ENCODE measurements around the gene CHRNE.

The CHRNE gene

DNA sequence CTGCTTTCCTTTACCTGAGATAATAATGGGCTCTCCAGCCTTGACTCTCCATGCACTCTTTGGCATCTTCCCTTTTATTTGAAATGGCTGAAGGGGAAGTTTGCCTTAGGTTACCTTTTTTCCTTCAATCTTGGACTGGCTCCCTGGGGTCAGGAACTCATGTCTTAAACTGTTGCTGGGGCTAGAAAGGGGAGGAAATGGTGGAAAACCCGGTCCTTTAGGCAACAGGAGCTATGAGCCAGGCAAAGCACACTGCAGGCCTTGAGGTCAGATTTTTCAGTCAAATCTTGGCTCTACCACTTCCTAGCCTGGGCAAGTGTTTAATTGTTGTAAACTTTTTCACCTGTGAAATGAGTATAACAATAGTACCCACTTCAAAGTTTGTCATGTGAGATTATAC, 39.6 kb downstream of the CHRNE start:
- Histone ChIP-seq H4K20me1 (ENCODE audit: control insufficient read depth, insufficient read depth, low read depth, low read length) (no peaks in the 10 kb centered on the region), H3K4me2 (ENCODE audit: low read length) (no peak overlapping the region), H3K4me3 (ENCODE audit: low read length) (no peak overlapping the region), H3K79me2 (ENCODE audit: control insufficient read depth, low read length) (peaks cover 1% of the 10 kb centered on the region; the same call in 1 of the 2 replicates), H3F3A (ENCODE audit: control insufficient read depth, insufficient read depth) (no peaks in the 10 kb centered on the region), H3K9me3 (ENCODE audit: control insufficient read depth, insufficient read depth, low read length) (no peaks in the 10 kb centered on the region), H3K9me2 (replicated peaks; ENCODE audit: control insufficient read depth, low read length) (no peaks in the 10 kb centered on the region), H3K4me1 (ENCODE audit: control insufficient read depth, low read length) (no peaks in the 10 kb centered on the region), H3K27me3 (ENCODE audit: control insufficient read depth, low read length) (no peaks in the 10 kb centered on the region), H3K36me3 (ENCODE audit: control insufficient read depth, low read length) (no peaks in the 10 kb centered on the region; the same call in 1 of the 2 replicates), H3K27ac (ENCODE audit: low read depth, low read length) (no peak overlapping the region)
- TF ChIP-seq, protein P1, sequence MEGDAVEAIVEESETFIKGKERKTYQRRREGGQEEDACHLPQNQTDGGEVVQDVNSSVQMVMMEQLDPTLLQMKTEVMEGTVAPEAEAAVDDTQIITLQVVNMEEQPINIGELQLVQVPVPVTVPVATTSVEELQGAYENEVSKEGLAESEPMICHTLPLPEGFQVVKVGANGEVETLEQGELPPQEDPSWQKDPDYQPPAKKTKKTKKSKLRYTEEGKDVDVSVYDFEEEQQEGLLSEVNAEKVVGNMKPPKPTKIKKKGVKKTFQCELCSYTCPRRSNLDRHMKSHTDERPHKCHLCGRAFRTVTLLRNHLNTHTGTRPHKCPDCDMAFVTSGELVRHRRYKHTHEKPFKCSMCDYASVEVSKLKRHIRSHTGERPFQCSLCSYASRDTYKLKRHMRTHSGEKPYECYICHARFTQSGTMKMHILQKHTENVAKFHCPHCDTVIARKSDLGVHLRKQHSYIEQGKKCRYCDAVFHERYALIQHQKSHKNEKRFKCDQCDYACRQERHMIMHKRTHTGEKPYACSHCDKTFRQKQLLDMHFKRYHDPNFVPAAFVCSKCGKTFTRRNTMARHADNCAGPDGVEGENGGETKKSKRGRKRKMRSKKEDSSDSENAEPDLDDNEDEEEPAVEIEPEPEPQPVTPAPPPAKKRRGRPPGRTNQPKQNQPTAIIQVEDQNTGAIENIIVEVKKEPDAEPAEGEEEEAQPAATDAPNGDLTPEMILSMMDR (IDR thresholded peaks at IDR 0.05; ENCODE audit: low read depth, low read length, poor library complexity, severe bottlenecking), result no peak
- TF ChIP-seq EZH2phosphoT487 (IDR thresholded peaks at IDR 0.05; ENCODE audit: borderline replicate concordance, low read length), result no peak

GRCh38 chr17:4862720-4863119, 40.2 kb downstream of the CHRNE start:
- no peaks in the 10 kb centered on the region for H3K27me3 ChIP-seq (ENCODE audit: control insufficient read depth, low read length)
- H3K4me1 ChIP-seq (ENCODE audit: control insufficient read depth, low read length), result no peaks in the 10 kb centered on the region
- H3K4me2 ChIP-seq (ENCODE audit: low read length), result no peak overlapping the region
- H3K36me3 ChIP-seq (ENCODE audit: control insufficient read depth, low read length), result no peaks in the 10 kb centered on the region; the same call in 1 of the 2 replicates
- no peak overlapping the region for H3K4me3 ChIP-seq (ENCODE audit: low read length)
- no peaks in the 10 kb centered on the region for H3K79me2 ChIP-seq (ENCODE audit: control insufficient read depth, low read length)
- no peak overlapping the region for H3K27ac ChIP-seq (ENCODE audit: low read depth, low read length)
- no peaks in the 10 kb centered on the region for H3K9me2 ChIP-seq (replicated peaks; ENCODE audit: control insufficient read depth, low read length)
- no peaks in the 10 kb centered on the region for H3F3A ChIP-seq (ENCODE audit: control insufficient read depth, insufficient read depth)
- TF ChIP-seq EZH2phosphoT487 (IDR thresholded peaks at IDR 0.05; ENCODE audit: borderline replicate concordance, low read length), result no peak
- TF ChIP-seq, protein P1 (IDR thresholded peaks at IDR 0.05; ENCODE audit: low read depth, low read length, poor library complexity, severe bottlenecking), result no peak
- H4K20me1 ChIP-seq (ENCODE audit: control insufficient read depth, insufficient read depth, low read depth, low read length), result no peaks in the 10 kb centered on the region
- no peaks in the 10 kb centered on the region for H3K9me3 ChIP-seq (ENCODE audit: control insufficient read depth, insufficient read depth, low read length)

GRCh38 chr17:4861052-4861451, 41.8 kb downstream of the CHRNE start:
- no peaks in the 10 kb centered on the region for H3K9me2 ChIP-seq (replicated peaks; ENCODE audit: control insufficient read depth, low read length)
- no peaks in the 10 kb centered on the region for H3K9me3 ChIP-seq (ENCODE audit: control insufficient read depth, insufficient read depth, low read length)
- no peak overlapping the region for H3K4me2 ChIP-seq (ENCODE audit: low read length)
- TF ChIP-seq, protein P1 (IDR thresholded peaks at IDR 0.05; ENCODE audit: low read depth, low read length, poor library complexity, severe bottlenecking), result no peak
- no peak for TF ChIP-seq EZH2phosphoT487 (IDR thresholded peaks at IDR 0.05; ENCODE audit: borderline replicate concordance, low read length)
- H3F3A ChIP-seq (ENCODE audit: control insufficient read depth, insufficient read depth), result no peaks in the 10 kb centered on the region
- no peaks in the 10 kb centered on the region for H3K4me1 ChIP-seq (ENCODE audit: control insufficient read depth, low read length)
- no peaks in the 10 kb centered on the region for H4K20me1 ChIP-seq (ENCODE audit: control insufficient read depth, insufficient read depth, low read depth, low read length)
- H3K4me3 ChIP-seq (ENCODE audit: low read length), result no peak overlapping the region
- H3K79me2 ChIP-seq (ENCODE audit: control insufficient read depth, low read length), result no peaks in the 10 kb centered on the region
- no peaks in the 10 kb centered on the region for H3K27me3 ChIP-seq (ENCODE audit: control insufficient read depth, low read length)
- H3K36me3 ChIP-seq (ENCODE audit: control insufficient read depth, low read length), result no peaks in the 10 kb centered on the region; the same call in 1 of the 2 replicates
- H3K27ac ChIP-seq (ENCODE audit: low read depth, low read length), result no peak overlapping the region

All from DOHH2 (cell line).